ENCODE results near the gene AMMECR1. TPM values are rescaled to one million over a fixed set of nuclear protein-coding genes. Genes with fewer than 3 reads are reported as not detected.

AMMECR1 gene
- polyA plus RNA-seq, 2 donors = 5.8 to 6.9 TPM

GRCh38 chrX:110183314-110183713 is 134.6 kb downstream of the AMMECR1 start:
- Histone ChIP-seq H3K4me1 (ENCODE audit: control insufficient read depth in 2 of 2, insufficient read depth in 2 of 2, low read length in 1 of 2) (peaks cover 0 to 12% of the 10 kb centered on the region in 2 donors), H3K36me3 (ENCODE audit: control insufficient read depth in 2 of 2, insufficient read depth in 2 of 2, low read length in 1 of 2) (no peaks in the 10 kb centered on the region), H3K4me3 (ENCODE audit: low read depth in 1 of 2, low read length in 2 of 2) (no peak overlapping the region), H3K9me3 (ENCODE audit: control insufficient read depth in 2 of 2, insufficient read depth in 1 of 2, low read depth in 1 of 2, low read length in 1 of 2) (no peaks in the 10 kb centered on the region), H3K27me3 (ENCODE audit: control insufficient read depth in 1 of 2, insufficient read depth in 2 of 2, low read length in 2 of 2) (no peaks in the 10 kb centered on the region), H3K27ac (ENCODE audit: low read depth in 2 of 2, low read length in 1 of 2) (no peak overlapping the region)
- WGBS, 2 donors = 81 to 98% methylated on average over 2 of the region's 2 CpGs

DNA sequence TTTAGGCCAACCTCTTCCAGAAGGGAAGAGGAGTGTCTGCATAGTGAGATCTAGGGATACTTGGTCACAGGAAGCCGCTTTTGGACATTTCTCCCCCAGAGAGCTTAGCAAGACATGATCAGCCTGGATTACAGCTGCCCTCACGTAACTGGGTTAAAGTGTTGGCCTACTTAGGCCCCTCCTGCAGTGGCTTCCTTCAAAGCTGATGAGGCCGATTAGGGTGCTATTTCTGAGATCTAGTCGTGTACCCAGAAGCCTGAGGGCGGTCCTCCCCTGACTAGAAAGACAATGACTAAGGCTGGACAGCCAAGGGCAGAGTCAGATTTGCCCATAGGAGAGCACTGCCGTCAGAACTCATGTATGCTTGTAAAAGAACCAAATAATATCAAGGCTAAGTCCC is 135.0 kb downstream of the AMMECR1 start:
- Histone ChIP-seq H3K4me1 (ENCODE audit: control insufficient read depth in 2 of 2, insufficient read depth in 2 of 2, low read length in 1 of 2) (peaks cover 0 to 14% of the 10 kb centered on the region in 2 donors), H3K27ac (ENCODE audit: low read depth in 2 of 2, low read length in 1 of 2) (peak overlapping the region; percentile 27 to 36), H3K9me3 (ENCODE audit: control insufficient read depth in 2 of 2, insufficient read depth in 1 of 2, low read depth in 1 of 2, low read length in 1 of 2) (no peaks in the 10 kb centered on the region), H3K36me3 (ENCODE audit: control insufficient read depth in 2 of 2, insufficient read depth in 2 of 2, low read length in 1 of 2) (no peaks in the 10 kb centered on the region), H3K4me3 (ENCODE audit: low read depth in 1 of 2, low read length in 2 of 2) (no peak overlapping the region), H3K27me3 (ENCODE audit: control insufficient read depth in 1 of 2, insufficient read depth in 2 of 2, low read length in 2 of 2) (no peaks in the 10 kb centered on the region)
- WGBS, 2 donors = 65 to 72% methylated on average over 6 of the region's 6 CpGs

GRCh38 chrX:110182362-110182761 is 135.5 kb downstream of the AMMECR1 start:
- no peaks in the 10 kb centered on the region for H3K27me3 ChIP-seq (ENCODE audit: control insufficient read depth in 1 of 2, insufficient read depth in 2 of 2, low read length in 2 of 2)
- H3K27ac ChIP-seq (ENCODE audit: low read depth in 2 of 2, low read length in 1 of 2) = peak overlapping the region; percentile 27 to 36

GRCh38 chrX:110181459-110182137 is 136.3 kb downstream of the AMMECR1 start:
- Histone ChIP-seq H3K9me3 (ENCODE audit: control insufficient read depth in 2 of 2, insufficient read depth in 1 of 2, low read depth in 1 of 2, low read length in 1 of 2) (no peaks in the 10 kb centered on the region), H3K27ac (ENCODE audit: low read depth in 2 of 2, low read length in 1 of 2) (peak overlapping the region; percentile 66 to 79), H3K36me3 (ENCODE audit: control insufficient read depth in 2 of 2, insufficient read depth in 2 of 2, low read length in 1 of 2) (no peaks in the 10 kb centered on the region), H3K27me3 (ENCODE audit: control insufficient read depth in 1 of 2, insufficient read depth in 2 of 2, low read length in 2 of 2) (no peaks in the 10 kb centered on the region), H3K4me1 (ENCODE audit: control insufficient read depth in 2 of 2, insufficient read depth in 2 of 2, low read length in 1 of 2) (peaks cover 0 to 14% of the 10 kb centered on the region in 2 donors), H3K4me3 (ENCODE audit: low read depth in 1 of 2, low read length in 2 of 2) (no peak overlapping the region)
- 69 to 78% methylated on average over 2 of the region's 2 CpGs for WGBS, 2 donors

More at GRCh38 chrX:110182362-110182761, 135.5 kb downstream of the AMMECR1 start:
- H3K36me3 ChIP-seq (ENCODE audit: control insufficient read depth in 2 of 2, insufficient read depth in 2 of 2, low read length in 1 of 2) = no peaks in the 10 kb centered on the region
- H3K4me1 ChIP-seq (ENCODE audit: control insufficient read depth in 2 of 2, insufficient read depth in 2 of 2, low read length in 1 of 2) = peaks cover 0 to 14% of the 10 kb centered on the region in 2 donors
- H3K4me3 ChIP-seq (ENCODE audit: low read depth in 1 of 2, low read length in 2 of 2) = no peak overlapping the region
- 88 to 100% methylated on average over 1 of the region's 1 CpG for WGBS, 2 donors
- no peaks in the 10 kb centered on the region for H3K9me3 ChIP-seq (ENCODE audit: control insufficient read depth in 2 of 2, insufficient read depth in 1 of 2, low read depth in 1 of 2, low read length in 1 of 2)

GRCh38 chrX:110180928-110181310 is 137.0 kb downstream of the AMMECR1 start:
- H3K36me3 ChIP-seq (ENCODE audit: control insufficient read depth in 2 of 2, insufficient read depth in 2 of 2, low read length in 1 of 2) = no peaks in the 10 kb centered on the region
- H3K27ac ChIP-seq (ENCODE audit: low read depth in 2 of 2, low read length in 1 of 2) = peak overlapping the region; percentile 34 to 79
- H3K4me1 ChIP-seq (ENCODE audit: control insufficient read depth in 2 of 2, insufficient read depth in 2 of 2, low read length in 1 of 2) = peaks cover 0 to 17% of the 10 kb centered on the region in 2 donors
- H3K4me3 ChIP-seq (ENCODE audit: low read depth in 1 of 2, low read length in 2 of 2) = no peak overlapping the region
- WGBS, 2 donors = 34 to 62% methylated on average over 6 of the region's 6 CpGs
- H3K9me3 ChIP-seq (ENCODE audit: control insufficient read depth in 2 of 2, insufficient read depth in 1 of 2, low read depth in 1 of 2, low read length in 1 of 2) = no peaks in the 10 kb centered on the region
- H3K27me3 ChIP-seq (ENCODE audit: control insufficient read depth in 1 of 2, insufficient read depth in 2 of 2, low read length in 2 of 2) = no peaks in the 10 kb centered on the region

DNA sequence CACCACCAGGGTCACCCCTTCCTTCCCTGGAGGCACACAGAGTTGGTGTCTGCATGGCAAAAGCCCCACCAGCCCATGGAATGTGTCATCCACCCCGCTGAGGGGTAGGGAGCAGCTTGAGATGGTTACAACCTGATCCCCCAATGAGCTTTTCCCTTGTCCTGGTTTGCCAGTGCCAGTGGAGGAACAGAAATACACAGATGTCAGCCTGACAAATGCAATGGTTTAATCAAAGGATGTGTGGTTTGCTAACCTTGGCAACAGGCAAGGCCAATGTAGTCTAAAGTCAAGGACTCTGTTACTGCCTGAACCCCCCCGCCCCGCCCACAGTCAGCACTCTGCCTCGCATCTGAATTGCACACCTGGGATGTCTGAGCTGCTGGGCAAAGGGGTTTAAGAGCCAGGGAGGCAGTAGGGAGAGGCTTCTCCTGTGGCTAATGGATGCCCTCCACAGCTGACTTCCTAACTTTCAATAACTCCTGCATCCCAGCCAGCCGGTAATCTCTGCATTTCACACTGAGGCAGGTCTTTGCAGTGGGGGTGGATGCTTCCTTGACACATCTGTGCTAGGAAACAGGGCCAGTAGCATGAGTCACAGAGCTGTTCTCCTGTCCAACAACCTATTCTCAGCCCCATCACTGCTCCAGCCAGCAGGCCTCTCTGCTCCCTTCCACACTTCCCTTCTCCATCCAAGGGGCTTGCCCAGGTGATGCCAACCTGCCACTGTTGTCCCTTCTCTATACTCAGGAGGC is 137.5 kb downstream of the AMMECR1 start:
- Histone ChIP-seq H3K4me3 (ENCODE audit: low read depth in 1 of 2, low read length in 2 of 2) (no peak overlapping the region), H3K27me3 (ENCODE audit: control insufficient read depth in 1 of 2, insufficient read depth in 2 of 2, low read length in 2 of 2) (no peaks in the 10 kb centered on the region), H3K4me1 (ENCODE audit: control insufficient read depth in 2 of 2, insufficient read depth in 2 of 2, low read length in 1 of 2) (peaks cover 0 to 22% of the 10 kb centered on the region in 2 donors), H3K36me3 (ENCODE audit: control insufficient read depth in 2 of 2, insufficient read depth in 2 of 2, low read length in 1 of 2) (no peaks in the 10 kb centered on the region), H3K27ac (ENCODE audit: low read depth in 2 of 2, low read length in 1 of 2) (peak overlapping the region in 1 of 2 donors; percentile 14), H3K9me3 (ENCODE audit: control insufficient read depth in 2 of 2, insufficient read depth in 1 of 2, low read depth in 1 of 2, low read length in 1 of 2) (no peaks in the 10 kb centered on the region)
- WGBS, 2 donors = 67 to 76% methylated on average over 5 of the region's 5 CpGs

- H3K27me3 ChIP-seq (ENCODE audit: control insufficient read depth in 1 of 2, insufficient read depth in 2 of 2, low read length in 2 of 2) = no peaks in the 10 kb centered on the region
- H3K27ac ChIP-seq (ENCODE audit: low read depth in 2 of 2, low read length in 1 of 2) = no peak overlapping the region
- H3K36me3 ChIP-seq (ENCODE audit: control insufficient read depth in 2 of 2, insufficient read depth in 2 of 2, low read length in 1 of 2) = no peaks in the 10 kb centered on the region
- H3K9me3 ChIP-seq (ENCODE audit: control insufficient read depth in 2 of 2, insufficient read depth in 1 of 2, low read depth in 1 of 2, low read length in 1 of 2) = no peaks in the 10 kb centered on the region
- WGBS, 2 donors = 68 to 88% methylated on average over 5 of the region's 5 CpGs
- H3K4me3 ChIP-seq (ENCODE audit: low read depth in 1 of 2, low read length in 2 of 2) = no peak overlapping the region
- H3K4me1 ChIP-seq (ENCODE audit: control insufficient read depth in 2 of 2, insufficient read depth in 2 of 2, low read length in 1 of 2) = peaks cover 0 to 26% of the 10 kb centered on the region in 2 donors
Observed at GRCh38 chrX:110178179-110178865, 139.6 kb downstream of the AMMECR1 start.

GRCh38 chrX:110175696-110176095 is 142.2 kb downstream of the AMMECR1 start:
- Histone ChIP-seq H3K36me3 (ENCODE audit: control insufficient read depth in 2 of 2, insufficient read depth in 2 of 2, low read length in 1 of 2) (no peaks in the 10 kb centered on the region), H3K4me1 (ENCODE audit: control insufficient read depth in 2 of 2, insufficient read depth in 2 of 2, low read length in 1 of 2) (peaks cover 0 to 25% of the 10 kb centered on the region in 2 donors), H3K9me3 (ENCODE audit: control insufficient read depth in 2 of 2, insufficient read depth in 1 of 2, low read depth in 1 of 2, low read length in 1 of 2) (no peaks in the 10 kb centered on the region), H3K4me3 (ENCODE audit: low read depth in 1 of 2, low read length in 2 of 2) (no peak overlapping the region), H3K27me3 (ENCODE audit: control insufficient read depth in 1 of 2, insufficient read depth in 2 of 2, low read length in 2 of 2) (no peaks in the 10 kb centered on the region), H3K27ac (ENCODE audit: low read depth in 2 of 2, low read length in 1 of 2) (no peak overlapping the region)
- WGBS, 2 donors = 57% methylated on average over 3 of the region's 3 CpGs

DNA sequence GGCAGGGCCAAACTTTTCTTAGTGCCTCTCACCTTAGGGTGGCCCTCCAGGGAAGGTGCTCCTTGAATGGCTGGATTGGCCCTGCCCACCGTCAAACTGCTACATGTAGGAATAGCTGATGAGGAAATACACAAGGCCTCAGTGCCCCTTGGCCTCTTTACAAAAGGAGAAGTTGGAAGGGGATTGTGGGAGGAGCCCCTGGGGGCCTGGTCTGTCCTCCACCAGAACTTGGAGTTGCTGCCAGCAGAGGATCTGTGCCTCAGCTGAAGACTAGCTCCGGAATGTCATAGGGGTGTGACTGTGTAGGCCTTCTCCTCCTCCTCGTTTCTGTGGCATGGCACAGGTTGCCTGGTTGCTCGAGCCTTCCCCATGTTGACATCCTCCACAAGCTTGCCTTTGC is 142.7 kb downstream of the AMMECR1 start:
- Histone ChIP-seq H3K27ac (ENCODE audit: low read depth in 2 of 2, low read length in 1 of 2) (no peak overlapping the region), H3K36me3 (ENCODE audit: control insufficient read depth in 2 of 2, insufficient read depth in 2 of 2, low read length in 1 of 2) (no peaks in the 10 kb centered on the region), H3K4me3 (ENCODE audit: low read depth in 1 of 2, low read length in 2 of 2) (no peak overlapping the region), H3K4me1 (ENCODE audit: control insufficient read depth in 2 of 2, insufficient read depth in 2 of 2, low read length in 1 of 2) (peaks cover 0 to 24% of the 10 kb centered on the region in 2 donors), H3K27me3 (ENCODE audit: control insufficient read depth in 1 of 2, insufficient read depth in 2 of 2, low read length in 2 of 2) (no peaks in the 10 kb centered on the region), H3K9me3 (ENCODE audit: control insufficient read depth in 2 of 2, insufficient read depth in 1 of 2, low read depth in 1 of 2, low read length in 1 of 2) (no peaks in the 10 kb centered on the region)
- 74 to 79% methylated on average over 4 of the region's 4 CpGs for WGBS, 2 donors
